ENCODE results near the gene CHCHD6.

CHCHD6 gene

GRCh38 chr3:126998728-126999127 lies 294.7 kb downstream of the CHCHD6 start:
- no peak for DNase-seq

DNA sequence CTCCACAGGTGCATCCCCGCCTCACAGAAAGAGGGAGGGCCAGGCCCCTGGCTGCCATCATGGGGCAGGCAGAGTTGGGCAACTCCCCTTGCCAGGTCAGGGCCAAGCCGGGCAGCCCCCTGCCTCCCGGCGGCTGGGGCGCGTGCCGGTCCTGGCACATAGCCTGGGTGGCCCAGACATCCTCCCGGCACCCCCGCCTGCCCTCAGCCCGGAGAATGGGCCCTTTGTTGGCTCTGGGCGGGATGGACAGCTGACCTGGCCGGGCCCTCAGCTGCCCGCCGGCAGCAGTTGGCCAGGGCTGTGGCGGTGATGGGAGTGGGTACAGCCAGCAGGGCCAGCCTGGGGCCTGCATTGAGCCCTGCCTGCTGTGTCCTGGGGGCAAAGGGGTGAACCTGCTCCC lies 295.3 kb downstream of the CHCHD6 start:
- no peak for DNase-seq

DNA sequence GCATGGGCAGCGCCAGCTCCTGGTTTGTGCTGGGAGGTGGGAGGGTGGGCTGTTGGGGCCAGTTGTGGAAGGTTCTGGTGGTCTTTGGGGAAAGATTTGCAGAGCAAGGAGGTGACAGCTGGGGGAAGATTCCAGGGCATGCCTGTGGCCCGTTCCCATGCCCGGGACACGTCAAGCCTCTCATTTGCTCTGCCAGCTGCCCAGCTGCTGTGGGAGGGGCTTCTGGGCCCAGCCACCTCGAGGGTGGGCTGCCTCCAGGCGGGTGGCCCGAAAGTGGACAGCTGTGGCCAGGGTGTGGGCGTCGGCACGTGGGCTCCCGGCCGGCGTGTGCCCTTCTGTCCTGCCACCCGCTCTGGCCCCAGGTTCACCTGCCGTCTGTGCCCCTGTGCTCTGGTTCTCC lies 296.1 kb downstream of the CHCHD6 start:
- no peak for DNase-seq

- no peak for DNase-seq
These were observed 296.7 kb downstream of the CHCHD6 start for GRCh38 chr3:127000761-127001160.

DNA sequence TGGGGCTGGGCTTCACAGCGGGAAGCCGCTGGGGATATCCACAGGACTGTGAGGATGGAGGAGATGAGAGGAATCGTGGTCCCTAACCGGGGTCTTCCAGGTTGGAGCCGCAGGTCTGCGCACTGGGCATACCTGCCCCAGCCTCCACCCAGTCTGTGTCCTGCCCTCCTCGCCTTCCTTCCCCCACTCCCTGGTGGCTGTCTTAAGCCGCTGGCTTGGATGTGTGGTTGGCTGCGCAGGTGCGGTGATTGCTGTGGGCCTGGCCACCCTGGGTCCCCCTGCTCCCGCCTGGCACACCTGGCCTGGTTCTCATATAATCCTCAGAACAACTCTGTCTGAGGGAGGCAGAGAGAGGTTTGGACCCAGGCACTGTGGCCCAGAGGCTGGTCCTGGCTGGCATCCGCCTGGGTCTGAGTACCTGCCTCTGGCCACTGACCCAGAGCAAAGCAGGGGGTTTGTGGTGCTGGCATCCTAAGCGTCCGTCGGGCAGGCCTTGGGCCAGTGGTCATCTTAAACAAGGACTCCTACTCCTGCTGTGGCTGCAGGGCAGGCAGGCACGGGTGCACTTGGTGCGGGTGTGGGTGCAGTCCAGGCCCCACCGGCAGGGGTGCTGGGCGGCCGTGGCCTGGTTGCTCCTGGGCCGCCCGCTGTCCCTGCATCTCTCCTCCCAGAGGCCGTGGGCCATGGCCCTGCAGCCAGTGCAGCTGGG lies 297.6 kb downstream of the CHCHD6 start:
- no peak for DNase-seq

DNA sequence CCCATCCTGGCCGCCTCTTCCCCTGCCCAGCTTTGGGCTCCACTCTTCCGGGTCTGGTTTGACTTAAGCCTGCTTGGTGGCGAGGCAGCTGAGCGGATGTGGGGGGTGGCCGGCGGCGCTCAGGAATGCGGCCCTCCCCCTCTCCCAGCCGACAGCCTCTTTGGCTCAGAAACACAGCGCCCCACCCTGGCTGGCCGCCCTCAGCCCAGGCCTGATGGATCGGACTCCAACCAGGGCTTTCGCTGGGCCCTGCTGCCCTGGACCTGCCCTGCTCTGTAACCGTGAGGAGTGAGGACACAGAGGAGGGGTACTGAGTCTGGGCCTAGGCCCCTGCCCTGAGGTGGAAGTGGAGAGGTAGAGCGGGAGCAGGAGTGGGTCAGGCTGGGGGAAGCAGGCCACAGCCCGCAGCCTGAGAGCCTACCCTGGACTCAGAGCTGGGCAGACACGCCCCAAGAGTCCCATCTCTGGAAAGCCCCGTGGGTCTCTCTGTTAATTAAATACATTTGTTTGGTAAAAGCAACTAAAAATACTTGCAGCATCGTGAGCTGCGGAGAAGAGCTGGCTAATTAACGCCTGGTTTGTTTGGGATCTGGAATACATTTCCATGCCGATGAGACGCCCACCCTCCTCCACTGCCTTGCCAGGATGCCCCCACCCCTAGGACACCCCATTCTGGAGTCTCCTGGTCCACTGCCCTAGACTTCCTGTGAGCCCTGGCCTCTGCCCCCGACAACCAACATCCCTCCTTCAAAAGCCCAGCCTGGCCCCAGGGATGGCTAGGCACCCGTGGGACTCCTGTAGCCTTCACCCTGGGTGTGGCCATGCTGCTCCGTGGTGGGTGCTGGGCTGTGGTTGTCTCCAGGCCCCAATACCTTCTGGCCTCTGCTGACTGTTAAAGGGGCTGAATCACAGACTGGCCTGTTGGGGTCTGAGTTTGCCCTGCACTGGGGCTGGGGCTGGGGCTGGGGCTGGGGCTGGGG lies 298.4 kb downstream of the CHCHD6 start:
- no peak for DNase-seq

- DNase-seq = no peak
These were observed 299.1 kb downstream of the CHCHD6 start for GRCh38 chr3:127003175-127003555.

- no peak for DNase-seq
These were observed 299.7 kb downstream of the CHCHD6 start for GRCh38 chr3:127003601-127004280.

DNA sequence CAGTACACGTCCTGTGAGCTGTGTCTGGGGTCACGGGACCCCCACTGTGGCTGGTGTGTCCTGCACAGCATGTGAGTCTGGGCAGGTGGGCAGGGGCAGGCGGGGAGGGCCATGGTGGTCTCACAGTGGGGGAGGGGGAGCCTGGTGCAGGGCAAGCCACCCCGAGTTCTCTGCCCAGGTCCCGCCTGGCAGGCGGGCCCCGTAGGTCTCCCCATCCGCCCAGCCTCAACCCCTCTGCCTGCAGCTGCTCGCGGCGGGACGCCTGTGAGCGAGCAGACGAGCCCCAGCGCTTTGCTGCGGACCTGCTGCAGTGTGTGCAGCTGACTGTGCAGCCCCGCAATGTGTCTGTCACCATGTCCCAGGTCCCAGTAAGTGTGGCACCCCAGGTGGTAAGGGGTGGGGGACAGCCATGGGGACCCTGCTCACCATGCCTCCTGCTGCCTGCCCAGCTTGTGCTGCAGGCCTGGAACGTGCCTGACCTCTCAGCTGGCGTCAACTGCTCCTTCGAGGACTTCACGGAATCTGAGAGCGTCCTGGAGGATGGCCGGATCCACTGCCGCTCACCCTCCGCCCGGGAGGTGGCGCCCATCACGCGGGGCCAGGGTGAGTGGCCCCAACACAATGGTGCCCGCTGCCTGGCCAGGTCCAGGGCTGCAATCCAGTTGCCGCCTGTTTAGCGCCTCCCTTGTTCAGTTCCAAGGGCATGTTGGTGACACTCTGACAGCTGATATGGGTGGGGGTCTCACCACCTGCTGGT lies 300.8 kb downstream of the CHCHD6 start:
- DNase-seq = no peak

- no peak for DNase-seq
These were observed 301.9 kb downstream of the CHCHD6 start for GRCh38 chr3:127005864-127006500.

DNA sequence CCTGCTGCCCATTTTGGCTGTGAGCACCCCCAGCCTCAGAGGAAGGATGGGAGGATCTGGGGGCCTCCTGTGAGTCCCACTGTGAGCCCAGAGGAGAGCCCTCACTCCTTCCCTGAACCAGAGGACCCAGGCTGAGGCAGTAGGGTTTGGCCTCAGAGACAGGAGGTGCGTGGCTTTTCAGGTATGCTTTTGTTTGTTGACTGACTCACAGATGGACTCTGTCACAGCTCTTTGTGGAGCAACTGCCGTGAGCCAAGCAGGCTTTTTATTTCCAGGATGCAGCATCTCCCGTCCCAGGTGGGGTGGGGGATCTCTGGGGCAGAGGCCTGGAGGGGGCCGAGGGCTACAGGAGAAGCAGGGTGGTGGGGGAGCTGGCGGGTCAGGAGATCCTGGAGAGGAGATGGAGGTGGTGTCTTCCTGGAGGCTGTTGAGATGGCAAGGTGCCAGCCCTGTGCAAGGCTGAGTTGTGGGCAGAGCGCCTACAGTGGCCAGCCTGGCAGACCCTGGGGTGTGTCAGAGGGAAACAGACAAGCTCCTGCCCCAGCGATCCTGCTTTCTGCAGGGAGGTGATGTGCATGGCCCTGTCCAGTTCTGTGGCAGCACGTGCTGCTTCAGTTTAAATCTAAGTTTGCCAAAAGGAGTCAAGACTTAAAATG lies 302.9 kb downstream of the CHCHD6 start:
- no peak for DNase-seq

DNA sequence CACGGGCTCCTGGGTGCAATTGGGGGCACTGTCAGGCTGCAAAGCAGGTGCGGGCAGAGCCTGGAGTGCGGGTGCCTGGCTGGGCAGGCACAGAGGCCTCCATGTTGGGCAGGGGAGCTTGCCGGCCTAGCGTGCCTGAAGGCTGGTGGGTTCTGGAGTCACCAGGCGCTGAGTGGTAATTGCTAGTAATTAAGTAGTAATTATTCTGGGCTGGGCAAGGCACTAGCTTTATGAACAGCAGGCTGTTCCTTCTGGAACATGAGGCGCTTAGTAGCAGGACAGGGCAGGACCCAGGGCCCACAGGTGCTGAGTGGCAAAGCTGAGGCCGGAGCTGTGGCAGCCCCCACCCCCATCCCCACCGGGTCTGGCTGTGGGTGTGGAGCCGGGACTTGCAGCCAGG lies 304.2 kb downstream of the CHCHD6 start:
- no peak for DNase-seq

GRCh38 chr3:127009531-127009930 lies 305.5 kb downstream of the CHCHD6 start:
- DNase-seq = no peak
